ENCODE results near the gene FLCN.

The FLCN gene

DNA sequence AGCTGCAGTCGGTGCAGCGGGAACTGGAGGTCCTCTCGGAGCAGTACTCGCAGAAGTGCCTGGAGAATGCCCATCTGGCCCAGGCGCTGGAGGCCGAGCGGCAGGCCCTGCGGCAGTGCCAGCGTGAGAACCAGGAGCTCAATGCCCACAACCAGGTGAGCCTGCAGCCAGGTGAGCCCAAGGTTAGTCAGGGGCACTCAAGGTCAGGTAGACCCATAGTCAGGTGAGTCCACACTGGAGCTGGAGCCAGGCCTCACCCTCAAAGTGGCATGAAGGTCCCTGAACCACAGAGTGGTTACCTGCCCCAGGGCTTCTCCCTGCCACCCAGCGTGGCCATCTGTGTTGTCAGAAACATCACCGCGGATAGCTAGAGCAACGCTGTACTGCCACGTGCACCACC lies 63.0 kb downstream of the FLCN start:
- H3K4me3 ChIP-seq (replicated peaks; ENCODE audit: low read depth, low read length), result no peak overlapping the region
- no peak for DNase-seq (ENCODE audit: low read depth)
- TF ChIP-seq, protein P1, sequence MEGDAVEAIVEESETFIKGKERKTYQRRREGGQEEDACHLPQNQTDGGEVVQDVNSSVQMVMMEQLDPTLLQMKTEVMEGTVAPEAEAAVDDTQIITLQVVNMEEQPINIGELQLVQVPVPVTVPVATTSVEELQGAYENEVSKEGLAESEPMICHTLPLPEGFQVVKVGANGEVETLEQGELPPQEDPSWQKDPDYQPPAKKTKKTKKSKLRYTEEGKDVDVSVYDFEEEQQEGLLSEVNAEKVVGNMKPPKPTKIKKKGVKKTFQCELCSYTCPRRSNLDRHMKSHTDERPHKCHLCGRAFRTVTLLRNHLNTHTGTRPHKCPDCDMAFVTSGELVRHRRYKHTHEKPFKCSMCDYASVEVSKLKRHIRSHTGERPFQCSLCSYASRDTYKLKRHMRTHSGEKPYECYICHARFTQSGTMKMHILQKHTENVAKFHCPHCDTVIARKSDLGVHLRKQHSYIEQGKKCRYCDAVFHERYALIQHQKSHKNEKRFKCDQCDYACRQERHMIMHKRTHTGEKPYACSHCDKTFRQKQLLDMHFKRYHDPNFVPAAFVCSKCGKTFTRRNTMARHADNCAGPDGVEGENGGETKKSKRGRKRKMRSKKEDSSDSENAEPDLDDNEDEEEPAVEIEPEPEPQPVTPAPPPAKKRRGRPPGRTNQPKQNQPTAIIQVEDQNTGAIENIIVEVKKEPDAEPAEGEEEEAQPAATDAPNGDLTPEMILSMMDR (IDR thresholded peaks at IDR 0.05; ENCODE audit: low read length, missing control alignments), result no peak

DNA sequence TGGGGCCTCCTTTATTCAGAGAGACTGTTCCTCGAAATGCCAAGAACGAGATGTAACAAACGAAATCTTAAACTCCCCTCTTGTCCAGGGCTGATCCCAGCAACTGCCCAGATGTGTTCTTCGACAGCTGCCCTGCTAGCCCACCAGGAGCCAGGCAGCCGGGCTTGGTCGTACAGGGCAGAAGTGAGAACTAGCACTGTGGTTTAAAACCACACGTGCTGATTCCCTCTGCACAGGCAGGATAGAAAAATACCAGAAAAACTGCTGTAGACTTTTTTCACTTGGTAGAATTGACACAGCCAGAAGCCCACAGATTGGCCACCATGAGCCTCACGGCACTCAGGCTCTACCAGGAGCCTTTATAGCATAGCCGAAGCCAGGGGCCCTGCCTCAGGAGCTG lies 64.0 kb downstream of the FLCN start:
- no peak overlapping the region for H3K4me3 ChIP-seq (replicated peaks; ENCODE audit: low read depth, low read length)
- TF ChIP-seq, protein P1 (IDR thresholded peaks at IDR 0.05; ENCODE audit: low read length, missing control alignments), result no peak
- no peak for DNase-seq (ENCODE audit: low read depth)

DNA sequence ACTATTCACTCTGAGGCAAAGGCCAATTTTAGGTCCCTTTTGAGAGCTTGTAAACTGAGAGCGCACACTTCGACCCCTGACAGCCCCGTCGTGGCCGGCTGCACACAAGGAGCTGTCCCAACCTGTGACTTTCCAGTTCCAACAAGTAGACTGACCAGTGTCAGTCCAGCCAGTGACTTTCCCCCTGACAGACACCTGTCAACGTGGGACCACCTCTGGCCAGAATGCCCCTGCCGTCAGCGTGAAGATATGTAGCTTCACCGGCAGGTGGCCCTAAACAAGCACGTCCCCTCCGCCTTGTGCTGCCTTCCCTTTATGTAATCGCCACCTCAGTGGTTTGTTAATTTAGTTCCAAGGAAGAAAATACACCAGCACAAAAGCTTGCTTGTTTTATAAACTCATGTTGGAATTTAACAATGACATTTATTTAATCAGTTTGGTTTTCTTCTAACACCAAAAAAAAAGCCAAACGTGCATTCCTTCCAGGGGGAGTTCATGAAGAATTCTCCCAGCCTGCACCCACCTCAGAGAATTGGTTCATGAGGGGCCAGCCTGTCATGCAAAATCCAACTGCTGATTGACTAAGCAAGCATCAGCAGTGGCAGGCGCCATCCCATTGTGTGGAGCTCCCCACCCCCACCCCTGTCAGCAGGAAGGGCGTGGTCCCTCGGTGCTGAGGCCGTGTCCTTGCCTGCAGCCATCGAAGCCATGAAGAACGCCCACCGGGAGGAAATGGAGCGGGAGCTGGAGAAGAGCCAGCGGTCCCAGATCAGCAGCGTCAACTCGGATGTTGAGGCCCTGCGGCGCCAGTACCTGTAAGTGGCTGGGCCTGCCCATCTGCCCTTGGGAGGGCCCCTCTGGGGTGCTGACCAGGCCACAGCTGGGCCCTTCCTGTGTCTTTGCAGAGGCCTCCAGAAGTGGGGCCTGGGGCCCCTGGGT lies 64.7 kb downstream of the FLCN start:
- TF ChIP-seq, protein P1 (IDR thresholded peaks at IDR 0.05; ENCODE audit: low read length, missing control alignments), result no peak
- DNase-seq (ENCODE audit: low read depth), result no peak
- no peak overlapping the region for H3K4me3 ChIP-seq (replicated peaks; ENCODE audit: low read depth, low read length)

DNA sequence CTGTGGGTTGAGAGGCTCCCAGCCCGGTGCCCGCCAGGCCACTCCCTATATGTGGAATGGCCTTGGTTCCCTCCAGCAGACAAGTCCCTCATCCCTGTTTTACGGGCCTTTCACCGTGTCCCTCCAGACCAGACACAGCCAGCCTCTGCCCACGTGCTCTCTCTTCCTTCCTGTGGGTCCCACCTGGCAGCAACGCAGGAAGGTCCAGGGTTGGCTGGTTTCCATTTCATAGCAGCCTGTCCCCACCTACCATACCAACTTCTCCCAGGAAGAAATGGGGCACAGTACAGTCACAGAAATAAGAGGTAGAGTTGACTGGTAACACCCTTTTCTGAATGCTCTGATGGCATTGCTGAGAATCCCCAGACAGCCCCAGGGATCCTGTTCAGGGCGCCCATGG lies 65.8 kb downstream of the FLCN start:
- no peak overlapping the region for H3K4me3 ChIP-seq (replicated peaks; ENCODE audit: low read depth, low read length)
- no peak for DNase-seq (ENCODE audit: low read depth)
- TF ChIP-seq, protein P1 (IDR thresholded peaks at IDR 0.05; ENCODE audit: low read length, missing control alignments), result no peak

DNA sequence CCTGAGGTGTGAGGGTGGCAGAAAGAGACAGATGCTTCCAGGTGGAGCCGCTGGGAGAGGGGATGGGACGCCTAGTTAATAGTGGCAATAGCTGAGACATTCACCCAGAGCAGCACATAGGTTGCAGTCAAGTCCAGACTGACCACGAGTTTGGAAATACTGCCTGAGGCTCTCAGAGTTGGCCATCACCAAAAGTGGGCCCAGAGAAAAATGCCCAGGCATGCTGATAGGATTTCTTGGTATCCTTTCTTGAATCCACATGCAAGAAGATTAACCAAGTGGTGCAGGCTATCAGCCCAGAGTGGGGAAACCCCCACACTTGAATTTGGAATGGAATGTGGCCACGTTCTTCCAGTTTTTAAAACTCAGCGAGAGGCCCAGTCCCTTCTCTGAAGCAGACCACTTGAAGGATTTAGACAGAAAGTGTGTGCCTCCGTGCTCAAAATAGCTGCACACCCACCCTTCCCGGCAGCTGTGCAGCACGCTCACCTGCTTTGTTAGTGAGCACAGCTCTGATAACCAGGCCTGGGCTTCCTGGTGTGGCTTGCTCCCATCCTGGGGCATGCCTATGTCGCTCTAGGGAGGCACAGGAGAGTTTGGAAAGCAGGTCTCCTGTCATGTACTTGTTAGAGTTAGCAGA lies 66.5 kb downstream of the FLCN start:
- no peak for DNase-seq (ENCODE audit: low read depth)
- H3K4me3 ChIP-seq (replicated peaks; ENCODE audit: low read depth, low read length), result no peak overlapping the region
- TF ChIP-seq, protein P1 (IDR thresholded peaks at IDR 0.05; ENCODE audit: low read length, missing control alignments), result no peak

DNA sequence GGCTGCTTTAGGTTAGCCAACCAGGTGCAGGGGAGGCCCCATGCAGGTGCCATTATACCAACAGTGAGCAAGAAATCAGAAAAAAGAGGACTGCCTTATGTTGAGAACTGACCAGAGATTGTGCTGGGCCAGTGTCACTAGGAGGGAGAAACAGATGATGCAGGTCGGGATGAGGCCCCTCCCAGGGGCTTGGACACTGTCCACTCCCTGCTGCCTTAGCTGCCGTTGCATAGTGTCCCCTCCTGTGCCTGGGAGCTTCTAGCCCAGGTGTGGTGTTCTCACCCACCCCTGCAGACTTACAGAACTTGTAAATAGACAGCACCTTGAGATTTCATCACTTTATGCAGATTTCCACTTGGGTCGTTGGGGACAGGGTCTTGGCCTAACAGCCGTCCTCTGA lies 67.6 kb downstream of the FLCN start:
- no peak overlapping the region for H3K4me3 ChIP-seq (replicated peaks; ENCODE audit: low read depth, low read length)
- TF ChIP-seq, protein P1 (IDR thresholded peaks at IDR 0.05; ENCODE audit: low read length, missing control alignments), result no peak
- DNase-seq (ENCODE audit: low read depth), result no peak
